GM19099 (cell line): ENCODE results near the gene TEX2.

ENCODE experiments used
- POLR2A ChIP-seq: IDR thresholded peaks from 3 replicates; pipeline ENCODE4 v1.6.1; 2011; ENCODE audit warnings: low read depth; ENCODE audit not compliant: insufficient read length; ENCODE audit errors: extremely low read depth

Gene TEX2

DNA sequence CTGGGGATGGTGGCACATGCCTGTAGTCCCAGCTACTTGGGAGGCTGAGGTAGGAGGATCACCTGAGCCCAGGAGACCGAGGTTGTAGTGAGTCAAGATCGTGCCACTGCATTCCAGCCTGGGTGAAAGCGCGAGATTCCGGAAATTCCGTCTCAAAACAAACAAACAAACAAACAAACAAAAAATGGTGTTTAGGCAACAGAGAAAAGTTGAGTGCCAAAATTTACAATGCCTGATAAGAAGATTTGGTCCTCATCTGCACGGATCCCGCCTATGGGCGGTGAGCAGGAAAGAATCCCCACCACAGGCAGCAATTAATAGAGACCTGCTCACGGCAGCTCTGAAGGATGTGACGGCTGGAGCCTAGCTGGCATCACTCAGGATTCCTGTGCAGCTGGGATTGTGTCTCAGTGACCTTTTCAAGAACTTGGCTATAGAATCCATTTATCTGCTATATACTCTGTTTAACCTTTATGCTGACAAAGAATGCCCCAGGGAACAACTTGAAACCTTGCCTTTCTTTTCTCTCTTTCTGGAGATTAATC lies 14.0 kb upstream of the TEX2 start:
- no peak for TF ChIP-seq POLR2A

DNA sequence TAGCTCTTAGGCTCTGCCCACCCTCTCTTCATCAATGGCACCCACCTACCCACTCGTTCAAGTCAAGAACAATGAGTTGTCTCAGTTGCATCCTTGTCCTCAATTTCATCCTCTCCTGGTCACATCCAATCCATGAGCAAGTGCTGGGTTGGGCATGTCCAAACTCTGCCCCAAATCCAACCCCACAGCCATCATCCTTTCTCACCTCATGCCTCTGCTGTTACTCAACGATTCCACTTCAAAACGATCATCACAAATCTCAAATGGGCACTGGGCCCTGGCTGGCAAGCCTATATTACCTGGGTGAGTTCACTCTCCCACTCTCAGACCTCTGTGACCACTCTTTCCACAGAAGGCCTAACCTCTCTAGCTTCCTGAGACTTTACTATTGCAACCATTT lies 12.0 kb upstream of the TEX2 start:
- no peak for TF ChIP-seq POLR2A

DNA sequence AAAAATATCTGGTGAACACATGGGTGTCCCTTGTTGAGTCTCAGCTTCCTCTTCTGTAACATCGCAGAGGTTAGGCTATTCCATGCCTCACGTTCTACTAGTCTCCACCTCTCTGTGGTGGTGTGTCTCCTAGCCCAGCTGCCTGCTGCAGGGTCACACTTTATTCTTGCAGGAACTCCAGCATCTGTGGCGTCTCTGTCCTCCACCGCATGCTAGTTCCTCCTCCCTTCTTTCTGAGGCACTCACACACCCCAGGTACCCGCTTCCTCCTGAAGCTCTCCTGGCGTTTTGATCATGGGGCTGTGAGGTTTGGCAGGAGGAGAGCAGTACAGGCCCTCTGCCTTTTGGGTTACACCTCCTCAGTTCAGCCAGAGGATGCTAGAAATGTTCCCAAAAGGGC lies 9.9 kb upstream of the TEX2 start:
- no peak for TF ChIP-seq POLR2A

DNA sequence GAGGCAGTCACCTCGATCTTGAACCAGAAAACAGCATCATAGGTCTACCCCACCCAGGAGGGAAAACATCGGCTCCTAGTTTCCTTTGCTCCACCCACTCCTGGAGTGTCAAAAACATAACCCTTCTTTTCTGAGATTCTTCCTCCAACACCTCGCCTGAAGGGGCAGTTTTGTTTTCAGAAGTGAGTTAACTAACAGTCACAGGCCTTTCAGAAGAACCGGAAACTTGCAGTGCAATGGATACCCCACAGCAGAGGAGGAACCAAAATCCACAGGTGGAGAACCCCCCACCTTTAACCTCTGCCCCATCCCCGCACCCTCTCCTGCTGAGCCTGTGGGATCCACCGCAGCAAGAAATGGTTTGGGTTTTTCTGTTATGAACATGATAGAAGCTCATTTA lies 7.8 kb upstream of the TEX2 start:
- no peak for TF ChIP-seq POLR2A

DNA sequence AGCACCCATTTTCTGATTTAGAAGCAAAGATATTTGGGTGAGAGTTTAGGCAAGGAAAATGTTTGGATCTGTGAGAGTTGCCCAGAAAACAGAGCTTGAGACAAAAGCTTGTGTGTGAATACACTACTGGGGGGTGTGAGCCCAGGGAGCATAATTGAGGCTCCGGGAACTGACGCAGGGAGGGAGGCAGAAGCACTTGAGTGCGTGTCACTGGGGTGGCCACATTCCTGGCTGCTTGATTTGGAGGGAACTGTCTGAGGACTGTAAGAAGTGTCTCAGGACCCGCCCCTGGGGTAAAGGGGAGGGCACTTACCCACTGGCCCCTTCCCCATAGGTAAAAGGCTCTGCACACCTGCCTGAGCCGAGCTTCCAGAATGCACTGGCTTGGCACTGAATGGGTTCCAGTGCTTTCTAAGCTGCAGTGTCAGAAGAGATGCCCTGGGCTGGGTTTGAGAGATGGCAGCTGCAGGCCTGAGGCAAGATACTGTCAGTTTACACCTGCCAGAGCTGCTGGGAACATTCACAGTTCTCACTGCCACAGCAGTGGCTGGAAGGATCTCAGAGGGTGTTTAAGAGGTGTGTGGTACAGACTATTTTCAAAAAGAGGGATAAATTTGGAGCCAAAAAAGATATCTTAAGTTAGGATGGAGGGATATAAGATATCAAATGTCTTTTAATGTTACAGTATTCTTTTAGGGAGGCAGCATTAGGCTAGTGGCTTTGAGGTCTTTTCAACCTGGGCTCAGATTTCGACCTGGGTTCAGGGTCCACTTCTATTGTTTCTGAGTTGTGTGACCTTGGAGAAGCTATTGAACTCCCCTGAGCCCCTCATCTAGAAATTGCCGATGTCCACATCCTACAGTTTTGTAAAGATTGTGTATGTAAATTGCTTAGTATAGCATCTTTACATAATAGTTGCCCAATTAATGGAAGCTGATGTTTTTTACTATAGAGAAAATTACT lies 6.9 kb upstream of the TEX2 start:
- no peak for TF ChIP-seq POLR2A

DNA sequence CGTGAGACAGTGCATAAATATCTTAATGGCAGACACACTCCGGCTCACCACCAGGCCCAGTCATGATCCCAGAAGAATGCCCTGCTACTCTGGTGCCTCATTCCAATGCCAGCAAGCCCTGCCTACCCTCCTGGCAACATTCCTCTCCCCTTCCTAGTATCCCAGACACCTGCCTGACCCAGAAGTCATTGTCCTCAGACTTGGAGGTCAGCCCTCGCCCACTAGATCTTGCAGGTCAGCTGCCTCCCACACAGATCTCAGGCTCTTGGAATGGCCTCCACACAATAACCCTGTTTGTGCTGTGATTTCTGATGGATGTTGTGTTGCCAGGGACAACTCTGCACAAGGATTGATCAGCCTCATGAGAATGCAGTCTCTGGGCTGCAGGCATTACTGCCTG lies 1.8 kb upstream of the TEX2 start:
- TF ChIP-seq POLR2A: no peak

DNA sequence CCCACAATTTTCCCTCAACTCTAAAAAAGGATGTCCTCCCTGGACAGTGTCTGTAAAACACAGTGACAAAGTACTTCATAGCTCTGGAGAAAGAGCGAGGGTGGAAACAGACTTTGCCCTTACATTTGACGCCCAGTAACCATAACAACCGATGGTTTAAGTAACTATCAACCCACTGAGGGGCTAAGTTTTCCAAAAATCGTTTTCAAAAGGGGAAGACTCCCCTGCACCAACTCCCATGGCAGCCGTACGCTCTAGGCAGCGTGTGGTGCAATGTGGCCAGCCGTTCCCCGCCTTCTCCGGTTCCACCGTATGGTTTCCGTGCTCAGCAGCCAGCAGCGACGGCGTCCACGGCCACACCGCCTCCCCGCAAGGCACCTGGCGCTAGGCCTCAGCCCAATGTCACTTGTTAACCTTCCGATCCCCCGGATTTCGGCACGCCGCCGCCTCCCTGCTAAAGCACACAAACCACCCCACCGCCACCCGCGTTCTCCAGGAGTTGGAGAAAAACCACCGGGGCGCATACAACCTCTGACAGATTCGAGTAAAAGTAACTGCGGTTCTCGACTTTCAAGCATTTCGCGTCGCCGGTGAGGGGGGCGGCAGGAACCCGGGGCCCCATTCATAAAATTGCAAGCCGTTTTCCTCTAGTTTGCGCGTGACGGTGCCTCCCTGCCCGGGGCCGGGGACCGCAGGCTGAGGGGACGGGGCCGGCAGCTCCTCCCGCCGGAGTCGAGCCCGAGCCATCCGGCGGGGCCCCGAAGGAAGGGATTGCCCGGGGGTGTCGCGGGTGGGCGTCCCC lies 661 bp downstream of the TEX2 start:
- no peak for TF ChIP-seq POLR2A

DNA sequence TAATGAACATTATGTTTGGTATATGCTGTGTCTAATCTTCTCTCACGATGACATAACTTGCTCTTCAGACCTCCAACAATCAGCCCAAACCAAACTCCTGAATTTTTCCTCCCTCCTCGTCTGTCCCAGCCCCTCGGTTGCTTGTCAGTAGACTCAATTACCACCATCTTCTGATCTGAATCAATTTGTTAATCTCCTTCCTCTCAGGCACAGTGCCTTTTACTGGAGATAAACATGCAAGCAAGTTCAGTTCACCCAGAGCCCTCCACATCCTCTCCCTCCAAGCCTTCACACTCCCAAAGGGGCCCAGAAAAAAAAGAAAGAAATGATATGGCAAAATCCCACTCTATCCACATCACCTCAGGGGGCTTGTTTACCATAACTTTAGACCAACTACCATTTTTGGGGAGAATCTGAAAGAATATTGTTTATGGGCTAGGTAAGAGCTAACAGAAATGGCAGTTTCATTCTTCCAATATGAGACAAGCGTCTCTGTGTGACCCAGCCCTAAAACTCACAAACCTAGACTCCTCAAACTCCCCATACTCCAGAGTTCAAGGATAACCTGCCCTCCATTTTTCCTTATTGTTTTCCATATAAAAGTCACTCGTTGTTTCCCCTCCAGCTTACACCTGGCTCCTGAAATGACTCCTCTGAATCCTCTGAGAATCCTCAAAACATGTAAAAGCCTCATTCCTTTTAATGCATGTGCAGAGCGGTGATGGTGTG lies 1.5 kb downstream of the TEX2 start:
- no peak for TF ChIP-seq POLR2A

DNA sequence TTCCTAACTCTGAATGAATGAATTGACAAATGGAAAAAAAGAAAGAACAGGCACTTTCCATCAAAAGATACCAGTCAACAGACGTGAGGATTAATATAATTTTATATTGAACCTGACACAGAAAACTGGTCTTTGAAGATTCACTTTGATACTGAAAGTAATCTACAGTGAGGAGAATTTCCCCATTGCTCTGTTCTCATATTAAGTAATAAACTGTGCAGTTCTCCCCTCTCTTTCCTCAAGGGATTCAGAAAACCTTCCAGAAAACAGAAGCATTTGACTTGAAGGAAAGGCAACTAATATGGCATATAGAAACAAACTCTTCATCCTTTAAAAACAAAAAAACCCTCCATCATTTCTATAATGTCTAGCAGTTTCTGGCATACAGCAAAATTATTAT lies 2.2 kb downstream of the TEX2 start:
- TF ChIP-seq POLR2A: no peak

DNA sequence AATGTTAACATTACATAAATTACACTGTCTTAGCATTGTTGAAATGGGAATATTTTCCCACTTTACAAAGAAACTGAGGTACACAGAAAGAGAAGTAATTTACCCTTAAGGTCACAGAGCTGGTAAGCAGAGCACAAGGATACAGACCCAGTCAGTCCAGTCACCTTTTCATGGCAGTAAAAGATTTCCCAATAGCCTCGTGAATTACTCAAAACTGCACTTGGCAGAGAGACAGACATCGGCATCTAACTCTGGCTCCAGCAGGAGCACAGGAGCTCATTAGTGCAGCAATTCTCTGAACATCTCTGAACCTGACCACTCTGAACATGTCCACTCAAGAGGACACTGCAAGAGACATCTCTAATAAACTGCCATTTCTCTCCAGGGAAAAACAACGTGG lies 3.1 kb downstream of the TEX2 start:
- no peak for TF ChIP-seq POLR2A

DNA sequence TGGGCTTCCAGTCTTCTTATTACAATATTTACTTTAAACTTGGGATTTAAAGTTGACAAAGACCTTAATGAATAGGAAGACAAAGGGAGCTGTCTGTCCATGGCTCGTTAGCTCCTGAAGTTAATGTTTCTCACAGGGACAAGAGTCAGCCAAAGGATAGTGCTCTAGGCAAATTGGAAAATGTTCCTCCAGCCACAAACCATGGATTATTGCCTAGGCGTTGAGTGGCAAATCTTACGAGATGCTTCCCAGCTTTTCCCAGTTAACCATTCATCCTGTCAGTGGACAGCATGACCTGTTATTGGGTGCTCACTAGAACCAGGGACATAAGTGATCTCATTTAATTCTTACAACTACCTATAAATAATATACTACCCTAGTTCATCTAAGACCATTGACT lies 3.6 kb downstream of the TEX2 start:
- no peak for TF ChIP-seq POLR2A

DNA sequence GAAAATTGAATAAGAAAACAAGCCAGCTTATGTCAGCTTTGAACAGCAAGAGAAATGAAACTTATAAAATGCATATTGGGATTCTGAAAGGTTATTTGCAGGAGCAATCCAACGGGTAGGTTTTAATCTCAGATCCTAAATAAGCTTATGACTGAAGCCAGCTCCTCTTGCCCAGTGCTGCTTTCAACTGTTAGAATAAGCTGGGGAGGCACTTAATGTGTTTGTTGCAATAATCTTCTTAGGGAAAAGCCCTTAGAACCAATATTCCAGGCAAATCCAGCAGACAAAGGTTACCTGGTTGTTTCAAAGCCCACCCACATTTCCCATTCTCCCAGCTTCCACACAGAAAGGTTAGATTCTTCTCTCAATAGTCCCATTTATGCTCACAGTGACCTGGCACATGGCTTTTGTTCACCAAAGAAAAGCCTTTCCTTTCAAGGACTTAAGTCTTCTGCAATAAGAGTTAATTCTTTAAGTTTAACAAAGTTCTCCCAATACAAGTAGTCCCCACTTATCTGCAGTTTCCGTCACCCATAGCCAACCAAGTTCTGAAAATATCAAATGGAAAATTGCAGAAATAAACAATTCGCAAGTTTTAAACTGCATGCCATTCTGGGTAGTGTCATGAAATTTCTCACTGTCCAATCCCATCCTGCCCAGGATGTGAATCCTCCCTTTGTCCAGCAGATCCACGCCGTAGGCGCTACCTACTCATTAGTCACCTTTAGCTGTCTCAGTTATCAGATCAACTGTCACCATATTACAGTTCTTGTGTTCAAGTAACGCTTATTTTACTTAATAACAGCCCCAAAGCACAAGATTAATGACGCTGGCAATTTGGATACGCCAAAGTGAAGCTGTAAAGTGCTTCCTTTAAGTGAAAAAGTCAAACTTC lies 5.9 kb downstream of the TEX2 start:
- TF ChIP-seq POLR2A: no peak

DNA sequence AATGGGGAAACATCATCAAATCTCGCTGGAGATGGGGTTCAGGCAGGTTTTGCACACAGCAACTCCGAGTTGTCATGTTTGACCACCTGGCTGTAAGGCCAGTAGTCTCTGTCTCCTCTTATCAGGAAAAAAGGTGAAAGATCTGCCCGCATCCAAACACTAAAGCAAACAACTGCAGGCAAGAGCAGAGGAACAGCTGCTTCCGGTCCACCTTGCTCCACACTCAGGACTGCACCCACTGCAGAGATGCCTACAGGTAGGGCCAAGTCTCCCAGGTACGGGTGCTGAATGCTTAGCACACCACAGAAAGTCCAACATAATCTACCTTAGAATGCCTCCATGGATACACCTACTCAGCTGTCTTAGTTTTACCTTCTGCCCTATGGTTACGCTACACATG lies 7.3 kb downstream of the TEX2 start:
- no peak for TF ChIP-seq POLR2A

DNA sequence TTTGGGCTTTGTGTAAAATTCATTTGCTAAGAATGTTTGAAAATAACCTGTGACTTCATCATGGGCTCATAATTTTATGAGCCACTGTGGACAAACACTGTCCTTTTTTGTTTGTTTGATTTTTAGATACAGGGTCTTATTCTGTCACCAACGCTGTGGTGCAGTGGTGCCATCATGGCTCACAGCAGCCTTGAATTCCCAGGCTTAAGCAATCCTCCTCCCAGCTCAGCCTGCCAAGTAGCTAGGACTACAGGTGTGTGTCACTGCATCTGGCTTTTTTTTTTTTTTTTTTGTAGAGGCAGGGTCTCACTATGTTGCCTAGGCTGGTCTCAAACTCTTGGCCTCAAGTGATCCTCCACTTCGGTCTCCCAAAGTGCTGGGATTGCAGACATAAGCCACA lies 8.3 kb downstream of the TEX2 start:
- no peak for TF ChIP-seq POLR2A

DNA sequence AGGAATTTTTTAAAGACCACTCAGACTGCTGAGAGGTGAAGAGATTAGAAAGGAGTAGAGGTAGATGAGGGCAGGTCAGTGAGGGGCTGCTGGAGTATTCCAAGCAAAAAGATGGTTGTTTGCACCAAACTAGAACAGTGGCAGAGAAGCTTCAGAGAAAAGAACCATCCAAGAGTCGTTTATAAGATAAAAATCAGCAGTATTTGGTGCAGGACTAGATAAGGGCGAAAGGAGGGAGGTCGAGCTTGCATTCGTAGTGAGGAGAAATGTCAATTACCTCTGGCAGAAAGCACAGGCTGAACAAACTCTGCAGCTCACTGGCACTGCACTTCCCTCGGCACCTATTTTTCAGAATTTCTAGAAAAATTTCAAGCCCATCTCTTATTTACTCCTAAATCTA lies 9.6 kb downstream of the TEX2 start:
- no peak for TF ChIP-seq POLR2A

DNA sequence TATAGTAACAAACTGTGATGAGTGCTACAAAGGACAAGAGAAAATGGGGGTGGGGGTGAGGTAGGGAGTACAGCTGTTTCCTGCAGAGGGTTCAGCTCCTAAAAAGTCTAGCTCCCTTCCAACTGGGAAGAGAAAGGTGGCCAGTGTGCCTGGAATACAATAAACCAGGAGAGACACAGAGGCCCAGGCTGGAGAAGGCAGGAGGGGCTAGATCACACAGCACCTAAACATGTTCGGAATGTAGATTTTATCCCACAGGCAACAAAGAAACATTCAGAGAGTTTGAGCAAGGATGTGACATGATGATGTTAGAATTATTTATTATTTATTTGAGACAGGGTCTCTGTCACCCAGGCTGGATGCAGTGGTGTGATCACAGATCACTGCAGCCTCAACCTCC lies 10.2 kb downstream of the TEX2 start:
- no peak for TF ChIP-seq POLR2A
